Activated CD4-positive, alpha-beta T cell treated with anti-CD3 and anti-CD28 coated beads, Interleukin-2, amount 10 ng/mL, durations not matched to agents 24 days and 14 days (primary cell): Measurements from ENCODE around the gene HSPA6. TPM values are rescaled to one million over a fixed set of nuclear protein-coding genes. Genes with fewer than 3 reads are reported as not detected.
A peak's percentile ranks its signal among the peaks of the same experiment; 100 is the strongest.
"Not testable (repeated sequence)": the region's sequence is repeated elsewhere in the genome, so short reads cannot be mapped to it uniquely, and the experiment has no call there.

ENCODE experiments used
- DNase-seq: peaks from one replicate; pipeline ENCODE4 v3.0.0; 2022
- H3K27ac Mint-ChIP-seq: one replicate; pipeline ENCODE4 v1.8.0; 2022; ENCODE audit warnings: mild to moderate bottlenecking, mixed read lengths
- H3K27me3 Mint-ChIP-seq: one replicate; pipeline ENCODE4 v1.8.0; 2022; ENCODE audit warnings: mixed read lengths
- H3K36me3 Mint-ChIP-seq: one replicate; pipeline ENCODE4 v1.8.0; 2022; ENCODE audit warnings: low read depth, mild to moderate bottlenecking, mixed read lengths
- H3K4me1 Mint-ChIP-seq: one replicate; pipeline ENCODE4 v1.8.0; 2021; ENCODE audit warnings: mixed read lengths
- H3K4me3 Mint-ChIP-seq: one replicate; pipeline ENCODE4 v1.8.0; 2022; ENCODE audit warnings: mild to moderate bottlenecking, moderate library complexity, mixed read lengths
- H3K9me3 Mint-ChIP-seq: one replicate; pipeline ENCODE4 v1.8.0; 2021; ENCODE audit warnings: mixed read lengths
- intact Hi-C: fragments of 100-400 bp; cut with micrococcal nuclease; formaldehyde crosslinking; loops from one replicate; pipeline ENCODE4 v1.15.1; 2023
- total RNA-seq: library from RNA; stranded (reverse); gene quantifications from 2 replicates; pipeline ENCODE4 v1.2.3, GENCODE V29; 2022

Gene HSPA6
- total RNA-seq: 0.91 and 1.2 TPM in 2 replicates

GRCh38 chr1:161523817-161524741 is at the start of gene HSPA6:
Gene HSPA6 (plus strand): TSS chr1:161524540. CDS start chr1:161524659, 119 bp downstream.
- Mint-ChIP-seq H3K27me3 (peaks cover 50% of the 10 kb centered on the region), H3K27ac (peak within 1 kb of the TSS; percentile 87), H3K4me1 (peaks cover 14% of the 10 kb centered on the region), H3K4me3 (peak within 1 kb of the TSS; percentile 89)
- H3K36me3 Mint-ChIP-seq, H3K9me3 Mint-ChIP-seq: not testable (repeated sequence)
- peak; percentile 94 for DNase-seq
- intact Hi-C loops: loop anchor here (1.0 kb wide), 1 partner anchor 7 kb away; no protein-coding TSS in a partner anchor

- intact Hi-C loops, H3K27ac Mint-ChIP-seq, DNase-seq, H3K36me3 Mint-ChIP-seq, H3K4me3 Mint-ChIP-seq, H3K9me3 Mint-ChIP-seq, H3K4me1 Mint-ChIP-seq: not testable (repeated sequence)
- H3K27me3 Mint-ChIP-seq: peaks cover 33% of the 10 kb centered on the region
These were observed 46.6 kb upstream of the HSPA6 start for GRCh38 chr1:161477711-161478110.

GRCh38 chr1:161478985-161479384 is 45.4 kb upstream of the HSPA6 start:
- peaks cover 24% of the 10 kb centered on the region for H3K27me3 Mint-ChIP-seq
- intact Hi-C loops: no loop called here
- H3K9me3 Mint-ChIP-seq: no peaks in the 10 kb centered on the region
- no peak overlapping the region for H3K4me3 Mint-ChIP-seq
- no peaks in the 10 kb centered on the region for H3K4me1 Mint-ChIP-seq
- no peak for DNase-seq
- no peak overlapping the region for H3K27ac Mint-ChIP-seq
- H3K36me3 Mint-ChIP-seq: no peaks in the 10 kb centered on the region

- Mint-ChIP-seq H3K9me3 (no peaks in the 10 kb centered on the region), H3K4me3 (no peak overlapping the region), H3K36me3 (no peaks in the 10 kb centered on the region), H3K27ac (no peak overlapping the region), H3K4me1 (no peaks in the 10 kb centered on the region), H3K27me3 (peaks cover 18% of the 10 kb centered on the region)
- intact Hi-C loops: loop anchor here (10.0 kb wide), 1 partner anchor 54 kb away; no protein-coding TSS in a partner anchor
- no peak for DNase-seq
These were observed 43.8 kb upstream of the HSPA6 start for GRCh38 chr1:161480381-161481035.

GRCh38 chr1:161481624-161482392 is 42.5 kb upstream of the HSPA6 start:
- Mint-ChIP-seq H3K9me3 (no peaks in the 10 kb centered on the region), H3K27me3 (peaks cover 13% of the 10 kb centered on the region), H3K27ac (no peak overlapping the region), H3K4me1 (no peaks in the 10 kb centered on the region), H3K4me3 (no peak overlapping the region), H3K36me3 (no peaks in the 10 kb centered on the region)
- no peak for DNase-seq
- intact Hi-C loops: loop anchor here (10.0 kb wide), 1 partner anchor 53 kb away; no protein-coding TSS in a partner anchor

GRCh38 chr1:161482610-161483009 is 41.7 kb upstream of the HSPA6 start:
- H3K27ac Mint-ChIP-seq: no peak overlapping the region
- H3K27me3 Mint-ChIP-seq: peaks cover 14% of the 10 kb centered on the region
- H3K36me3 Mint-ChIP-seq: no peaks in the 10 kb centered on the region
- no peak overlapping the region for H3K4me3 Mint-ChIP-seq
- no peak for DNase-seq
- peaks cover 2% of the 10 kb centered on the region for H3K4me1 Mint-ChIP-seq
- H3K9me3 Mint-ChIP-seq: no peaks in the 10 kb centered on the region
- intact Hi-C loops: loop anchor here (10.0 kb wide), 1 partner anchor 52 kb away; no protein-coding TSS in a partner anchor

GRCh38 chr1:161483361-161483760 is 41.0 kb upstream of the HSPA6 start:
- intact Hi-C loops: loop anchor here (10.0 kb wide), 1 partner anchor 51 kb away; no protein-coding TSS in a partner anchor
- Mint-ChIP-seq H3K27me3 (peaks cover 17% of the 10 kb centered on the region), H3K9me3 (no peaks in the 10 kb centered on the region), H3K4me1 (peaks cover 2% of the 10 kb centered on the region), H3K4me3 (no peak overlapping the region), H3K27ac (no peak overlapping the region), H3K36me3 (no peaks in the 10 kb centered on the region)
- DNase-seq: no peak

- intact Hi-C loops: loop anchor here (10.0 kb wide), 1 partner anchor 50 kb away; no protein-coding TSS in a partner anchor
- Mint-ChIP-seq H3K4me3 (no peak overlapping the region), H3K27me3 (peaks cover 28% of the 10 kb centered on the region), H3K27ac (no peak overlapping the region), H3K36me3 (no peaks in the 10 kb centered on the region), H3K4me1 (peaks cover 2% of the 10 kb centered on the region), H3K9me3 (no peaks in the 10 kb centered on the region)
- no peak for DNase-seq
These were observed 39.7 kb upstream of the HSPA6 start for GRCh38 chr1:161484613-161485012.

- no peak overlapping the region for H3K4me3 Mint-ChIP-seq
- H3K36me3 Mint-ChIP-seq: no peaks in the 10 kb centered on the region
- H3K4me1 Mint-ChIP-seq: peaks cover 16% of the 10 kb centered on the region
- H3K27me3 Mint-ChIP-seq: peaks cover 49% of the 10 kb centered on the region
- intact Hi-C loops: loop anchor here (1.0 to 10.0 kb wide), 2 partner anchors 48 to 254 kb away; no protein-coding TSS in a partner anchor
- H3K9me3 Mint-ChIP-seq: no peaks in the 10 kb centered on the region
- no peak overlapping the region for H3K27ac Mint-ChIP-seq
- peak; percentile 85 for DNase-seq
These were observed 37.3 kb upstream of the HSPA6 start for GRCh38 chr1:161486806-161487741.

GRCh38 chr1:161491472-161491871 is 32.9 kb upstream of the HSPA6 start:
- peaks cover 20% of the 10 kb centered on the region for H3K4me1 Mint-ChIP-seq
- H3K9me3 Mint-ChIP-seq: no peaks in the 10 kb centered on the region
- H3K4me3 Mint-ChIP-seq: peak overlapping the region; percentile 9
- intact Hi-C loops: no loop called here
- peaks cover 63% of the 10 kb centered on the region for H3K27me3 Mint-ChIP-seq
- DNase-seq: no peak
- no peaks in the 10 kb centered on the region for H3K36me3 Mint-ChIP-seq
- no peak overlapping the region for H3K27ac Mint-ChIP-seq

- H3K9me3 Mint-ChIP-seq: no peaks in the 10 kb centered on the region
- H3K27me3 Mint-ChIP-seq: peaks cover 68% of the 10 kb centered on the region
- intact Hi-C loops: no loop called here
- no peaks in the 10 kb centered on the region for H3K36me3 Mint-ChIP-seq
- no peak overlapping the region for H3K4me3 Mint-ChIP-seq
- no peak overlapping the region for H3K27ac Mint-ChIP-seq
- no peak for DNase-seq
- peaks cover 18% of the 10 kb centered on the region for H3K4me1 Mint-ChIP-seq
These were observed 31.5 kb upstream of the HSPA6 start for GRCh38 chr1:161492827-161493226.

- no peaks in the 10 kb centered on the region for H3K36me3 Mint-ChIP-seq
These were observed 30.1 kb upstream of the HSPA6 start for GRCh38 chr1:161494091-161494735.

More at GRCh38 chr1:161494091-161494735, 30.1 kb upstream of the HSPA6 start:
- H3K9me3 Mint-ChIP-seq: no peaks in the 10 kb centered on the region
- H3K27ac Mint-ChIP-seq: no peak overlapping the region
- no peak overlapping the region for H3K4me3 Mint-ChIP-seq
- no peak for DNase-seq
- intact Hi-C loops: no loop called here
- H3K27me3 Mint-ChIP-seq: peaks cover 63% of the 10 kb centered on the region
- H3K4me1 Mint-ChIP-seq: peaks cover 20% of the 10 kb centered on the region
